Natural killer cell (primary cell): Measurements from ENCODE around the gene DUOXA2. TPM values are rescaled to one million over a fixed set of nuclear protein-coding genes. Genes with fewer than 3 reads are reported as not detected.

Experiments
- ATAC-seq, 3 donors: fragments of 150-1000 bp in 2 of 3; fragments of 200-7000 bp in 1 of 3; cut with Tn5 transposase; 1 replicate in 1 of 3; 2 replicates in 2 of 3; pipeline ENCODE4 v1.10.0; 2021; ENCODE audit warnings: mild to moderate bottlenecking in 2 of 3, moderate library complexity in 2 of 3
- DNase-seq, 2 donors: peaks; one replicate each; pipeline versions ENCODE4 v3.0.0 to v3.0.0-alpha.2; 2013 to 2021; ENCODE audit warnings: mixed read lengths in 1 of 2
- H3K27ac ChIP-seq: one replicate; pipeline ENCODE4 v1.5.1; 2013; ENCODE audit warnings: mild to moderate bottlenecking, low read length
- H3K27me3 ChIP-seq: one replicate; pipeline ENCODE4 v1.6.1; 2013; ENCODE audit warnings: low read length; ENCODE audit not compliant: control insufficient read depth, insufficient read depth
- H3K36me3 ChIP-seq: one replicate; pipeline ENCODE4 v1.6.1; 2013; ENCODE audit warnings: low read length; ENCODE audit not compliant: control insufficient read depth, insufficient read depth
- H3K4me1 ChIP-seq: one replicate; pipeline ENCODE4 v1.6.1; 2013; ENCODE audit warnings: low read length; ENCODE audit not compliant: control insufficient read depth, insufficient read depth
- H3K4me3 ChIP-seq: one replicate; pipeline ENCODE4 v1.5.1; 2013; ENCODE audit warnings: low read length
- H3K9me3 ChIP-seq: one replicate; pipeline ENCODE4 v1.6.1; 2013; ENCODE audit warnings: low read length; ENCODE audit not compliant: control insufficient read depth, insufficient read depth
- H3K27ac Mint-ChIP-seq, 2 donors: one replicate each; pipeline ENCODE4 v1.8.0; 2022; ENCODE audit warnings: mild to moderate bottlenecking in 2 of 2, mixed read lengths in 2 of 2, moderate library complexity in 1 of 2
- H3K27me3 Mint-ChIP-seq, 2 donors: one replicate each; pipeline ENCODE4 v1.8.0; 2022; ENCODE audit warnings: low read depth in 2 of 2, mixed read lengths in 2 of 2
- H3K36me3 Mint-ChIP-seq: one replicate; pipeline ENCODE4 v1.8.0; 2022; ENCODE audit warnings: mixed read lengths
- H3K4me1 Mint-ChIP-seq, 2 donors: one replicate each; pipeline ENCODE4 v1.8.0; 2022; ENCODE audit warnings: mixed read lengths in 2 of 2
- H3K4me3 Mint-ChIP-seq: one replicate; pipeline ENCODE4 v1.8.0; 2022; ENCODE audit warnings: mild to moderate bottlenecking, moderate library complexity, mixed read lengths
- H3K9me3 Mint-ChIP-seq, 2 donors: one replicate each; pipeline ENCODE4 v1.8.0; 2022; ENCODE audit warnings: mixed read lengths in 2 of 2
- WGBS: methylation state at CpG from one replicate; pipeline ENCODE4 v1.1.7; 2013; ENCODE audit warnings: missing lambda C conversion rate; ENCODE audit not compliant: insufficient coverage; 5-methylcytosine and 5-hydroxymethylcytosine counted together
- intact Hi-C: fragments of 100-400 bp; cut with micrococcal nuclease; formaldehyde crosslinking; loops from one replicate; pipeline ENCODE4 v1.14.2; 2022
- total RNA-seq, 4 donors: library from RNA; stranded (reverse); fragments of 120-200 nt in 1 of 4; gene quantifications; one replicate each; pipeline versions ENCODE4 v1.2.3 to v1.2.4, GENCODE V29; 2013 to 2022
- TF ChIP-seq, protein P1 (sequence below): fragments of 200-600 bp; IDR thresholded peaks from one replicate; pipeline ENCODE4 v1.8.0; 2022; ENCODE audit warnings: antibody characterized with exemption

The DUOXA2 gene
- total RNA-seq, 3 donors from 2014 or later (not counting 1 experiment from before 2014, with no cell fraction given): not detected

DNA sequence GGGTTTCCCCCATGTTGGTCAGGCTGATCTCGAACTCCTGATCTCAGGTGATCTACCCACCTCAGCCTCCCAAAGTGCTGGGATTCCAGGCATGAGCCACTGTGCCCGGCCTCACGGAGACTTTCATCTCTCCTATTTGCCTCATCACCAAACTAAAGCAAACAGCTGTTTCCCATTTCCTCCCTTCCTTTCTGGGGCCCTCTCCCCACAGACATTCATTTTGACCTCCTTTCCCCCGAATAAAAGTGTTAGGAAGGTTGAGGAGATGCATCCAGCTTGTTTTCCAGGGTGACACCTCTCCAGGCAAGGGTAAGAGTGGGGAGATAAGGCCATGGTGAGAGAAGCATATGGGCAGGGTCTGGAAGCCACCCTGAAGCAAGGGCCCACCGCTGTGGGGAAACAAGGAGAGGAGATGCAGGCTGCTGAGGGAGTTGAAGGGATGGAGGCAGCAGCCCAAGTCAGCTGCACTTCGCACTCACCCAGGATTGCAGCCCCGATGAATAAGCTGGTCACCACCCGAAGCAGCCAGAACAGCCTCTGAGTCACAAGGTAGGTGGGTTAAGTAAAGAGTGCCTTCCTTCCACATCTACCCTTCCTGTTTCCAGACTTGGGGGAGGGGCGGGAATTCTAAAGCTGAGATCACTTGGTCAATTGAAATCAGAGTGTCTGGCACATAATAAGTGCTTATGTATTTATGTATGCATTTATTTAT lies 7.7 kb downstream of the DUOXA2 start:
- Mint-ChIP-seq H3K4me1 (peaks cover 14 to 16% of the 10 kb centered on the region in 2 donors), H3K27me3 (peaks cover 42 to 51% of the 10 kb centered on the region in 2 donors), H3K4me3 (no peak overlapping the region), H3K27ac (no peak overlapping the region), H3K36me3 (no peaks in the 10 kb centered on the region), H3K9me3 (no peaks in the 10 kb centered on the region)
- Histone ChIP-seq H3K36me3 (no peaks in the 10 kb centered on the region), H3K4me1 (peaks cover 13% of the 10 kb centered on the region), H3K9me3 (no peaks in the 10 kb centered on the region), H3K27me3 (peaks cover 17% of the 10 kb centered on the region), H3K27ac (no peak overlapping the region), H3K4me3 (no peak overlapping the region)
- no peak for DNase-seq
- TF ChIP-seq, protein P1, sequence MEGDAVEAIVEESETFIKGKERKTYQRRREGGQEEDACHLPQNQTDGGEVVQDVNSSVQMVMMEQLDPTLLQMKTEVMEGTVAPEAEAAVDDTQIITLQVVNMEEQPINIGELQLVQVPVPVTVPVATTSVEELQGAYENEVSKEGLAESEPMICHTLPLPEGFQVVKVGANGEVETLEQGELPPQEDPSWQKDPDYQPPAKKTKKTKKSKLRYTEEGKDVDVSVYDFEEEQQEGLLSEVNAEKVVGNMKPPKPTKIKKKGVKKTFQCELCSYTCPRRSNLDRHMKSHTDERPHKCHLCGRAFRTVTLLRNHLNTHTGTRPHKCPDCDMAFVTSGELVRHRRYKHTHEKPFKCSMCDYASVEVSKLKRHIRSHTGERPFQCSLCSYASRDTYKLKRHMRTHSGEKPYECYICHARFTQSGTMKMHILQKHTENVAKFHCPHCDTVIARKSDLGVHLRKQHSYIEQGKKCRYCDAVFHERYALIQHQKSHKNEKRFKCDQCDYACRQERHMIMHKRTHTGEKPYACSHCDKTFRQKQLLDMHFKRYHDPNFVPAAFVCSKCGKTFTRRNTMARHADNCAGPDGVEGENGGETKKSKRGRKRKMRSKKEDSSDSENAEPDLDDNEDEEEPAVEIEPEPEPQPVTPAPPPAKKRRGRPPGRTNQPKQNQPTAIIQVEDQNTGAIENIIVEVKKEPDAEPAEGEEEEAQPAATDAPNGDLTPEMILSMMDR: no peak
- ATAC-seq: no peak
- 67% methylated on average over 7 of the region's 9 CpGs for WGBS
- intact Hi-C loops: no loop called here

DNA sequence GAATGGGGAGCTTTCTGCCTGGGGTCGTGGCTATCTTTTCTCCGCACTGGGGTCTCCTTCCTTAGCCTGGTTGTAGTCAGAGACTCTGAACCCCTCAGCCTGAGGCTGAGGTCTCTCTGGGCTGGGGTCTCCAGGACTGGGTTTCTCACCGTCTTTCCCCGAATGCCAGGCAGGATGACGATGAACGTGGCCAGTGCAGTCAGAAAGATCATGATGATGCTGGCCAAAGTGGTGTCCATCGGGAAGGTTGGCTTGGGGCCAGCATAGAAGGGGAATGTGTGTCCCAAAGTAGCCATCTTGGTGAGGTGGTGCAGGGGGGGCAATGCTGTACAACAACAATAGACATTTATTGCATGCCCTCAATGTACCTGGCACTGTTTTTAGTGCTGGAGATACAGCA lies 8.6 kb downstream of the DUOXA2 start:
- Mint-ChIP-seq H3K9me3 (no peaks in the 10 kb centered on the region), H3K36me3 (no peaks in the 10 kb centered on the region)

DNA sequence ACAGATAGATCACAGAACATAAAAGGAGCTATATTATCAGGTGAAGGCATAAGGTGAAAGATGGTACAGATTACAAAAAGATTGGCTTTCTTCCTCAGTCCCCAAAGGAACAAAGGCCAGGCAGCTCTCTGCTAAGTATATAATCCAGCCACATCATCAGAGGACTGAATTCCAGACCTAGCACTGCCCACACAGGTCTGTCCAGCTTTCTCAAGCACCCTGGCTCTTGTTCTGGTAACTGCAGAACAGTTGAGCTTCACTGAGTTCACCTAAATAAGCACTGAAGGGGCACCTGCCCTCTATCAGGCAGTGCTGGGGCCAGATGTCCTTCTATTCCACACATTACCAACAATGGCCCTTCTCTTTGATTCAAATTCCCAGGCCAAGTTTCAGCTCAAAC lies 9.3 kb downstream of the DUOXA2 start:
- DNase-seq (no peak), ATAC-seq (no peak)
- no peaks in the 10 kb centered on the region for H3K9me3 ChIP-seq
- no peaks in the 10 kb centered on the region for H3K36me3 ChIP-seq
- H3K4me1 ChIP-seq: no peaks in the 10 kb centered on the region
- no peak overlapping the region for H3K4me3 Mint-ChIP-seq
- H3K4me1 Mint-ChIP-seq: peaks cover under 1 to 1% of the 10 kb centered on the region in 2 donors
- no peaks in the 10 kb centered on the region for H3K36me3 Mint-ChIP-seq
- intact Hi-C loops: no loop called here
- peaks cover 31 to 47% of the 10 kb centered on the region in 2 donors for H3K27me3 Mint-ChIP-seq
- H3K9me3 Mint-ChIP-seq: no peaks in the 10 kb centered on the region
- H3K27ac ChIP-seq: no peak overlapping the region
- no peak overlapping the region for H3K27ac Mint-ChIP-seq
- TF ChIP-seq, protein P1: no peak
- H3K27me3 ChIP-seq: peaks cover 10% of the 10 kb centered on the region
- no peak overlapping the region for H3K4me3 ChIP-seq

More for the DNA sequence above, 8.6 kb downstream of the DUOXA2 start:
- Mint-ChIP-seq H3K4me3 (no peak overlapping the region), H3K4me1 (peaks cover 7 to 8% of the 10 kb centered on the region in 2 donors), H3K27me3 (peaks cover 33 to 47% of the 10 kb centered on the region in 2 donors), H3K27ac (no peak overlapping the region)
- H3K27ac ChIP-seq: no peak overlapping the region
- H3K9me3 ChIP-seq: no peaks in the 10 kb centered on the region
- ATAC-seq (no peak), DNase-seq (no peak)
- intact Hi-C loops: no loop called here
- H3K4me1 ChIP-seq: peaks cover 5% of the 10 kb centered on the region
- no peaks in the 10 kb centered on the region for H3K36me3 ChIP-seq
- H3K4me3 ChIP-seq: no peak overlapping the region
- TF ChIP-seq, protein P1: no peak
- 85% methylated on average over 7 of the region's 7 CpGs for WGBS
- H3K27me3 ChIP-seq: peaks cover 13% of the 10 kb centered on the region
